GM19328 (cell line): ENCODE measurements around the gene HPCA.

Experiments
- ATAC-seq: cut with Tn5 transposase; IDR thresholded peaks from one replicate; pipeline ENCODE4 v1.9.1; 2021; ENCODE audit warnings: mild to moderate bottlenecking, moderate library complexity; ENCODE audit not compliant: unreplicated experiment

HPCA gene

DNA sequence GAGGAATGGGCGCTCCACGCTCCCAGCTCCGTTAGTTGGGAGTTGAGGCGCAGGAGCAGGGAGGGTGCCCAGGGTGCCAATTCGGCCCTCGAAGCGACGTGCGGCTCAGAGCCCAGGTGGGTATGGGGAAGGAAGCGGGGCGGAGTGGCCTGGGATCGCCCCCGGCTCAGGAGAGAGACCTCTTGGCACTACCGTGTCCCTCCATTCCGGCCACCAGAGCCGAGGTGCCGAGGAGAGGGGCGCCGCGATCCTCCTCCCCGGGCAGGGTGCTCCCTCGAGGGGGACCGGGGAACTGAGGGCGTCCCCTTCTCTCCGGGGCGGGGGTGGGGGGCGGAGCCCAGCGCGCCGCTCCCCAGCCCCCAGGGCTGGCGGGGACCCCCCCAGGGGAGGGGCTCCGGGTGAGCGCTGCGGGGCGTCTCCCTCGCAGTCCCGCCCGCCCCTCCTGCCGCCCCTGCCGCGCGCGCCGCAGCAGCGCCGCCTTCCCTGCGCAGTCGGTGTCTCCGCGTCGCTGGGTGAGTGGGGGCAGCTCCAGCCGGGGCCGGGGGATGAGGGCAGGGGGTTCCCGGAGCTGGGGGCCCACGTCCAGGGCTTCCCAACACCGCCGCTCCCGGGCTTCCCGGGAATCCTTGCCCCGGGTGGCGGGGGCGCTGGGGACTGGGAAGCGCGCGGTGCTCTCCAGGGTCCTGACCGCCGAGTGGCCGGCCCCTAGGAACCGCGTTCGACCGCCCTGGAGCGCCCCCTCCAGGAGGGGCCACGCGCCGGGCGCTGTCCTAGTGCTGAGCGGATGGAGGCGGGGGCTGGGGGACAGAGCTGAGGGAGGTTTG, at the start of gene HPCA:
TSS of gene HPCA (plus strand) at position 488 of the 824 bp plus-strand sequence. CDS start 2,408 bp downstream, outside the sequence.
- ATAC-seq = no peak

DNA sequence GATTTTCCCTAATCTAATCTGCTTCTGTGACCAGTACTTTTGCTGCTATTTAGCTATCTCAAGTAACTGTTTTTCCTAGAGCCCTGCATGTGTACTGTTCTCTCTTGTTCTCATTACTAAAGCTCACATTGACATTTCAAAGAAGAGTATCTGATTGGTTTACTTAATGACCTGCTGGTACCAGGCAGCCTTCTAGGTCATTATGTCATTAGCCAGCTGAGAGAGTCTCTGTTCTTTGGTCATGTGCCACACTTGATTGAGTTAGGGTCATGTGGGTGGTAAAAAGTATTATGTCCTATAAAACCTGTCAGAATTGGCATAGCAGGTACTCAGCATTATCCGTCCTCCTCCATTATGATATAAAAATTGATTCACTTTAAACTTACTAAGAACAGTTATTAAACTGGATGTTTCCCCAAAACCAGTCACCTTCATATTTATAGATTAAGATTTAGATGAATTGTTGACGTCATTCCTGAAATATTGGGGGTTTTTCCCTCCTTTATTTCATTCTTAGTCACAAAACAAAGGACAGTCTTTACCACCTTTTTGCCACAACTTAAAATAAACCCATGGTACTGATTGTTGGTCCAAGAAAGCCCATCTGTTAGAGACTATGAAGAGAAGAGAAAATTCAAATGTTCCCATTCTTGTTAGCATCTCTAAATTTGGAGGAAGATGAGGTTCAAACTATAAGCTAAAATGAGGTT, 37.8 kb upstream of the HPCA start:
- no peak for ATAC-seq

DNA sequence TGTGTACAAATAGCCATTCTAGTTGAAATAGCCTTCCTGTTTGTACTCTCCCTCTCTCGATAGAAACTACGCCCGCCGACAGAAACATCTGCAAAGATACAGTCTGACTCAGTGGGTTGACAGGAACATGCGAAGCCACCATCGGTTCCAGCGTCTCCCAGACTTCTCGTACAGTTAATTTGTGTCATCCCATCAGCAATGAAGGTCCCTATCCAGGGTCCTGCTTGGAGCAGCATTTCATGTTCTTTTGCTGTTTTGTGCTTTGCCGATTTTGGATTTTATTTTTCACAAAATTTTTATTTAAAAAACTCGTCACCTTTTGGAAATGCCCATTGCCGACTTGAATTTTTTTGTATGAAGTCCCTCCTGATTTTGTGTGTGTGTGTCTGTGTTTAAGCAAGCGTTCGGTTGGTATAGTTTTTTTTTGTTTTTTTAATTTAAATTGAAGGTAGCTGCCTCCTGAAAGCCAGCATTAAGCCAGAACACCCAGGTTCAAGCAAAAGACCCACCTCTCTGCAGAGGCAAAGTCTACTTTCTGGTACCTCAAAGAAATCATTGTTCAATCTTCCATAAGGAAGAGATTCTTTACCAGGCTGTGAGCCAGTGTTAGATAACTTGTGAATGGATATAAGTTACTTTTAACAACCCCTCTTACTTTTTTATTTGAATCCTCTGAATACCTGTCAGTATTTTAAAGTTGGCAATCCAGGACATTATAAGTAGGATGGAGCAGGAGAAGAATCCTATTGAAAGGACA, 30.3 kb upstream of the HPCA start:
- no peak for ATAC-seq

DNA sequence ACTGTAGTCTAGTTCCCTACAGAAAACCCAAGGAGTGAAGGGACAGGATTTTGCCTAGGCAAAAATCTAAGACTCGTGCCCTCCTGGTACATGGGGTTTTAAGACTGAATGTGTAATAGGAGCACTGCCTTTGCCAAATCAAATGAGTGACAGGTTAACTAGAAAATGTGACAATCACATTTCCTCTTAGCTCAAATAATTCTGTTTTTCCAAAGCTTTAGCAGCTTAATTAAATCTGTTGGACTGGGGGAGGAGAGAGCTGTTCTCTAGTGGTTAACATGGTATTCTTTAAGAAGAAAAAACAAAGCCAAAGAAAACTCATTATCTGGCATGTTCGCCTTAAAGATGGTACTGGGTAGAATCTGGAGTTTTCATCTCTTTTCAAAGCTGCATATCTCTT, 28.2 kb upstream of the HPCA start:
- no peak for ATAC-seq

- no peak for ATAC-seq
These were observed 27.5 kb upstream of the HPCA start for GRCh38 chr1:32858791-32859190.

DNA sequence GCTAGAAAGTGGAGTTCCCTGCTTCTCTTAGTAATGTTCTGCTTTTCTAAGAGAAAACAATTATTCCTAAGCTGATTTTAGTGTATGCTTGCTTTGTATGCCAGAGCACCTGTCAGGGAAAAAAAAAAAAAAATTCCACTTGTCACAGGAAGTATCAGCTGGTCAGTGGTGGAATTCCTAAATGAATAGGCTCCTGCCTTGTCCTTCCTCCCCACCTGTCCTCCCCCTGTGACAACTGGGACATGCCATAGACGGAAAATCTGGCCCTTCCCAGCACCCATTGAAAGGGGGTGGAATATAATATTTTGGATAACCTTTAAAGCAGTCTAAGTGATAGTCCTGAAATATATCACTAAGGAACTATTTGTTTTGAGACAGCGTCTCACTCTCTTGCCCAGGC, 26.4 kb upstream of the HPCA start:
- no peak for ATAC-seq

- ATAC-seq = no peak
These were observed 25.7 kb upstream of the HPCA start for GRCh38 chr1:32860566-32860965.

- no peak for ATAC-seq
These were observed 24.2 kb upstream of the HPCA start for GRCh38 chr1:32861904-32862695.

GRCh38 chr1:32863218-32863880, 22.9 kb upstream of the HPCA start:
- no peak for ATAC-seq

DNA sequence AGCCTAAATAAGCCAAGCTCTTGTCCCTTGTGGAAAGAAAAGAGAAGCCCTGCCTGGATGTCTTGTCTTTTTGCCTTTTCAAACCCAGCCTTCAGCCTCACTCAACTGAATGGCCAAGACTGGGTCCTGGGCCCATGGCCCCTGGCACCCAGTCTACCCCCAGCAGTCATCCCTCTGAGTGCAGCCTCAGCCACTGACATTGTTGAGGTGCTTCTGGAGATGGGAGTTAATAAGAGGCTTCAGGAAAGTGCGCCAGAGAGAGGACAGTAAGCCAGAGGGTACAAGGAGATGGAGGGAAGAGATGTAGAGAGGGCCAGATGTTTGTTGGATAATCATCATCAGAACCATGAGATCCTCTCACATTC, 22.4 kb upstream of the HPCA start:
- ATAC-seq = no peak

DNA sequence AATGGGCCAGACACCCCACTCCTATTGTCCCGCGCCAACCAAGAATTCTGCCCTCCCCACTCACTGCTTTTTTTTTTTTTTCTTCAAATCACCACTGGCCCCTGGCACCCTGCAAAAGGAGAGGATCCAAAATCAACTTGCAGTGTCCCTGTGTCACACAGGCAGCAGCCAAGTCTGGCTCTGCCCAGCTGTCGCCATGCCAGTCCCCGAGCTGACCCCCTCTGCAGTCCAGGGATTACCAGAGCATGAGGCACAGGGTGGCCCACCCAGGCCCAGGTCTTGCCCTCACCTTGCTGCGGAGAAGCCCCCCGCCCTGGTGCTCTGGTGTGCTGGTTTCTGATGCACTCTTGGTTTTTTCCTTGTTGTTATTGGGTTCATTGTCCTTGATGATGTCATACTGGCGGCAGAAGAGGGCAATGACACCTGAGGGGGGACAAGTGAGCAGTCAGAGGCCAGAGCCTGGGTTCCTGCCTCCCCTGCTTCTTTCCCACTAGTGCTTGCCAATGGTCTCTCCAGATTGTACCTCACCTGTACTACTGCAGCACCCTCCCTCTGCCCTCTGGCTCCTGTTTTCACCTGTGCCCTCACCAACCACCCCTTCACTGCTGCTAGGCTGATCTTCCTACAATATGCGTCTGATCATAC, 21.8 kb upstream of the HPCA start:
- ATAC-seq = no peak

- ATAC-seq = no peak
These were observed 20.5 kb upstream of the HPCA start for GRCh38 chr1:32865639-32866405.

DNA sequence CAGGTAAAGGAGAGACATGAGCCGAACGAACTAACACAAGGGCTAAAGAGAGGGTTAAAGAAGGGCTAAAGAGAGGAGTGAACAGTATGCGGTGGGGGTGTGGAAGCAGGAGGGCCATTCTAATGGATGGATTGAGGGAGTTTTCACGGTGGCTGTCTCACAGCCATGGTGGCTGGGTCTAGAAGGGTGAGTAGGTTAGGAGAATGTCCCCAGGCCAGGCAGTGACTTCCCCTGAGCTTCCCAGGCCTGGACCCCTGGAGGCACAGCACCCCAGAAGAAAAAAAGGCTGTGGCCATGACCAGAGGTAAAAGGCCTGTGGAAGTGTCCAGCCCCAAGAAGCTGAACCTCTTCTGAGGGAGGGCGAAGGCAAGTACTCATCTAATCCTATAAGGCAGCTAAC, 19.1 kb upstream of the HPCA start:
- no peak for ATAC-seq

DNA sequence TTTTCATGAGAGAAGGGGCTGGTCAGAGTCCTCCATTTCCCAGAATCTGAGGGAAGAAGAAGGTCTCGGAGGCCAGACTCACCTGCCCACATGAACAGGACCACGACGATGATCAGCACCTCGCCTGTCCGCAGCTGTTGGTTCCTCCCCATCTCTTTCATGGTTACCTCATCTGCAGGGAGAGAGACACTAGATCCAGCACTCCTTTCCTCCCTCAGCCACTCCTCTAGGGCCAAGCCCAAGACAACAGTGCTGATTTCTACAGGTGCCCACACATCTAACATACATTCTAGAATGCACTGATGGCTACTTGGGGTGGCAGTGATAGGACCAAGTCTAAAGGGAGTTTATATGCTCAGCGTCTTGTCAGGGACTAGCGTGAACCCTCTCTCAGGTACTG, 18.6 kb upstream of the HPCA start:
- no peak for ATAC-seq

- no peak for ATAC-seq
These were observed 18.2 kb upstream of the HPCA start for GRCh38 chr1:32868085-32868484.

- no peak for ATAC-seq
These were observed 17.4 kb upstream of the HPCA start for GRCh38 chr1:32868806-32869455.

- no peak for ATAC-seq
These were observed 16.2 kb upstream of the HPCA start for GRCh38 chr1:32869923-32870614.
